GM23338 (cell line): ENCODE data around the gene ZACN. TPM values are rescaled to one million over a fixed set of nuclear protein-coding genes. Genes with fewer than 3 reads are reported as not detected.

Experiments
- ATAC-seq: fragments of 200-7000 bp; cut with Tn5 transposase; 3 replicates; pipeline ENCODE4 v1.9.1; 2020
- DNase-seq: peaks from one replicate; pipeline ENCODE4 v3.0.0-alpha.2; 2015; ENCODE audit warnings: low spot score
- H2AFZ ChIP-seq: fragments of 200-600 bp; sonication (generic); 2 replicates; pipeline ENCODE4 v1.8.0; 2016; ENCODE audit warnings: antibody characterized with exemption, mild to moderate bottlenecking, moderate library complexity
- H3F3A ChIP-seq: fragments of 200-600 bp; sonication (generic); replicated peaks from 2 replicates; pipeline ENCODE4 v1.8.0; 2017; ENCODE audit warnings: antibody characterized with exemption, mixed run types, low read depth
- H3K27ac ChIP-seq: fragments of 200-600 bp; sonication (generic); 2 replicates; pipeline ENCODE4 v1.6.1; 2016; ENCODE audit warnings: low read depth
- H3K27me3 ChIP-seq: fragments of 200-600 bp; sonication (generic); 2 replicates; pipeline ENCODE4 v1.8.0; 2016; ENCODE audit warnings: mild to moderate bottlenecking, mixed run types, moderate library complexity; ENCODE audit not compliant: insufficient read depth
- H3K36me3 ChIP-seq: fragments of 200-600 bp; sonication (generic); 2 replicates; pipeline ENCODE4 v1.8.0; 2016; ENCODE audit warnings: mild to moderate bottlenecking; ENCODE audit not compliant: insufficient read depth
- H3K4me1 ChIP-seq: fragments of 200-600 bp; sonication (generic); 2 replicates; pipeline ENCODE4 v1.8.0; 2016; ENCODE audit warnings: mild to moderate bottlenecking, moderate library complexity; ENCODE audit not compliant: insufficient read depth
- H3K4me2 ChIP-seq: fragments of 200-600 bp; sonication (generic); 2 replicates; pipeline ENCODE4 v1.7.1; 2017; ENCODE audit warnings: mixed run types
- H3K4me3 ChIP-seq: fragments of 200-600 bp; sonication (generic); 2 replicates; pipeline ENCODE4 v1.6.1; 2016; ENCODE audit warnings: mixed run types
- H3K79me2 ChIP-seq: fragments of 200-600 bp; sonication (generic); replicated peaks from 2 replicates; pipeline ENCODE4 v1.8.0; 2017; ENCODE audit warnings: mild to moderate bottlenecking; ENCODE audit not compliant: insufficient read depth
- H3K9me2 ChIP-seq: fragments of 200-600 bp; sonication (generic); 2 replicates; pipeline ENCODE4 v1.8.0; 2017; ENCODE audit not compliant: insufficient read depth
- H4K20me1 ChIP-seq: fragments of 200-600 bp; sonication (generic); replicated peaks from 2 replicates; pipeline ENCODE4 v1.8.0; 2017; ENCODE audit warnings: mild to moderate bottlenecking; ENCODE audit not compliant: insufficient read depth
- H3K27ac Mint-ChIP-seq: 2 replicates; pipeline ENCODE4 v1.8.0; 2020; ENCODE audit warnings: inconsistent platforms, mild to moderate bottlenecking, moderate library complexity, mixed read lengths
- H3K27me3 Mint-ChIP-seq: 3 replicates; pipeline ENCODE4 v1.8.0; 2022; ENCODE audit warnings: low read depth, mild to moderate bottlenecking, moderate library complexity, mixed read lengths, inconsistent platforms; ENCODE audit not compliant: insufficient read depth, poor library complexity
- H3K36me3 Mint-ChIP-seq: 3 replicates; pipeline ENCODE4 v1.8.0; 2021; ENCODE audit warnings: low read depth, mild to moderate bottlenecking, inconsistent platforms, moderate library complexity, mixed read lengths
- H3K4me1 Mint-ChIP-seq: 3 replicates; pipeline ENCODE4 v1.8.0; 2020; ENCODE audit warnings: mild to moderate bottlenecking, inconsistent platforms, mixed read lengths
- H3K4me3 Mint-ChIP-seq: 3 replicates; pipeline ENCODE4 v1.8.0; 2021; ENCODE audit warnings: moderate library complexity, mild to moderate bottlenecking, inconsistent platforms, mixed read lengths
- H3K9me3 Mint-ChIP-seq: 3 replicates; pipeline ENCODE4 v1.8.0; 2020; ENCODE audit warnings: moderate library complexity, mild to moderate bottlenecking, inconsistent platforms, mixed read lengths
- CREB1 ChIP-seq: fragments of 250-450 bp; sonication (Bioruptor Pico); IDR thresholded peaks from 2 replicates; pipeline ENCODE4 v1.5.0; 2020; ENCODE audit warnings: low read depth, mild to moderate bottlenecking, moderate library complexity
- EZH2phosphoT487 ChIP-seq: fragments of 200-600 bp; sonication (generic); IDR thresholded peaks from one replicate; pipeline ENCODE4 v1.8.1; 2018; ENCODE audit warnings: antibody characterized with exemption; ENCODE audit not compliant: unreplicated experiment
- POLR2AphosphoS5 ChIP-seq: IDR thresholded peaks from 2 replicates; pipeline ENCODE4 v1.6.1; 2016; ENCODE audit warnings: antibody characterized with exemption, low read depth
- STAT1 ChIP-seq: IDR thresholded peaks from one replicate; pipeline ENCODE4 v1.6.1; 2016; ENCODE audit warnings: antibody characterized with exemption; ENCODE audit not compliant: unreplicated experiment
- ZNF114 ChIP-seq: fragments of 250-450 bp; sonication (Bioruptor Pico); IDR thresholded peaks from 2 replicates; pipeline ENCODE4 v1.5.0; 2020; ENCODE audit warnings: mild to moderate bottlenecking, moderate library complexity
- polyA plus RNA-seq: library from polyadenylated mRNA; unstranded; fragments of >200 nt; fragmentation: Nextera tagmentation; extraction: Ambion mirVana; gene quantifications from 2 replicates; pipeline ENCODE4 v1.2.1, GENCODE V29; 2016
- total RNA-seq: library from RNA; depleted of rRNA; stranded (reverse); fragments of >200 nt; shearing (Covaris generic); gene quantifications from 2 replicates; pipeline ENCODE4 v1.2.3, GENCODE V29; 2014
- TF ChIP-seq, protein P1 (sequence below): fragments of 250-450 bp; sonication (Bioruptor Pico); IDR thresholded peaks from 2 replicates; pipeline ENCODE4 v1.5.0; 2020; ENCODE audit warnings: mild to moderate bottlenecking, moderate library complexity
- TF ChIP-seq, protein P2 (sequence below): IDR thresholded peaks from one replicate; pipeline ENCODE4 v1.6.1; 2018; ENCODE audit warnings: antibody characterized with exemption; ENCODE audit not compliant: unreplicated experiment
- TF ChIP-seq, protein P3 (sequence below), 2 experiments: fragments of 200-600 bp in 1 of 2; sonication (generic) in 1 of 2; conservative IDR thresholded peaks; 2 replicates each; pipeline versions ENCODE4 v1.5.1 to v1.6.1; 2016 to 2017; ENCODE audit warnings: antibody characterized with exemption in 2 of 2, low read depth in 2 of 2, mild to moderate bottlenecking in 2 of 2, moderate library complexity in 1 of 2

ZACN gene
- total and polyA plus RNA-seq, 2 experiments from 2014 or later: 0.47 TPM; not detected in 1

DNA sequence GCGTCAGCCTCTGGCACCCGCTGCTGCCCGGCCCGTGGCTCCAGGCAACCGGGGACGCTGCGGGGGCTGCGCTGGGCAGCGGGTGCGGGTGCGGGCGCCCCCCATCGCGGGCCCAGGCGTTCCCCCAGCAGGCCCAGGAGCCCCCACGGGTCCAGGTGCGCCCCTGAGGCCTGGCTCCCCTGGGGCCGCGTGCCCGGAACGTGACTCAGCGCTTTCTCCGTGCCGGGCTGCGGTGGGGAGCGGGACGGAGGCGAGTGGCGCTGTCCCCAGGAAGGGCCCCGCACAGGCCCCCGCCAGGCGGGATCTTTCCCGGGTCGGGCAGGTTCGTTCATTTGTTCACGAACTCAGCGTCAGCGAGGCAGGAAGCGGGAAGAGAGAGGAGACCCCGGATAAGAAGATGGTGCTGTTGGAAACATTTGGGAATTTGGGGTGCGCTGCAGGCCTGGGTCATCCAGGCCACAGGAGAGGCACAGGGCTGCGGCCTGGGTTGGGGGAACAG, 43.0 kb downstream of the ZACN start (continued):
- TF ChIP-seq, protein P1, sequence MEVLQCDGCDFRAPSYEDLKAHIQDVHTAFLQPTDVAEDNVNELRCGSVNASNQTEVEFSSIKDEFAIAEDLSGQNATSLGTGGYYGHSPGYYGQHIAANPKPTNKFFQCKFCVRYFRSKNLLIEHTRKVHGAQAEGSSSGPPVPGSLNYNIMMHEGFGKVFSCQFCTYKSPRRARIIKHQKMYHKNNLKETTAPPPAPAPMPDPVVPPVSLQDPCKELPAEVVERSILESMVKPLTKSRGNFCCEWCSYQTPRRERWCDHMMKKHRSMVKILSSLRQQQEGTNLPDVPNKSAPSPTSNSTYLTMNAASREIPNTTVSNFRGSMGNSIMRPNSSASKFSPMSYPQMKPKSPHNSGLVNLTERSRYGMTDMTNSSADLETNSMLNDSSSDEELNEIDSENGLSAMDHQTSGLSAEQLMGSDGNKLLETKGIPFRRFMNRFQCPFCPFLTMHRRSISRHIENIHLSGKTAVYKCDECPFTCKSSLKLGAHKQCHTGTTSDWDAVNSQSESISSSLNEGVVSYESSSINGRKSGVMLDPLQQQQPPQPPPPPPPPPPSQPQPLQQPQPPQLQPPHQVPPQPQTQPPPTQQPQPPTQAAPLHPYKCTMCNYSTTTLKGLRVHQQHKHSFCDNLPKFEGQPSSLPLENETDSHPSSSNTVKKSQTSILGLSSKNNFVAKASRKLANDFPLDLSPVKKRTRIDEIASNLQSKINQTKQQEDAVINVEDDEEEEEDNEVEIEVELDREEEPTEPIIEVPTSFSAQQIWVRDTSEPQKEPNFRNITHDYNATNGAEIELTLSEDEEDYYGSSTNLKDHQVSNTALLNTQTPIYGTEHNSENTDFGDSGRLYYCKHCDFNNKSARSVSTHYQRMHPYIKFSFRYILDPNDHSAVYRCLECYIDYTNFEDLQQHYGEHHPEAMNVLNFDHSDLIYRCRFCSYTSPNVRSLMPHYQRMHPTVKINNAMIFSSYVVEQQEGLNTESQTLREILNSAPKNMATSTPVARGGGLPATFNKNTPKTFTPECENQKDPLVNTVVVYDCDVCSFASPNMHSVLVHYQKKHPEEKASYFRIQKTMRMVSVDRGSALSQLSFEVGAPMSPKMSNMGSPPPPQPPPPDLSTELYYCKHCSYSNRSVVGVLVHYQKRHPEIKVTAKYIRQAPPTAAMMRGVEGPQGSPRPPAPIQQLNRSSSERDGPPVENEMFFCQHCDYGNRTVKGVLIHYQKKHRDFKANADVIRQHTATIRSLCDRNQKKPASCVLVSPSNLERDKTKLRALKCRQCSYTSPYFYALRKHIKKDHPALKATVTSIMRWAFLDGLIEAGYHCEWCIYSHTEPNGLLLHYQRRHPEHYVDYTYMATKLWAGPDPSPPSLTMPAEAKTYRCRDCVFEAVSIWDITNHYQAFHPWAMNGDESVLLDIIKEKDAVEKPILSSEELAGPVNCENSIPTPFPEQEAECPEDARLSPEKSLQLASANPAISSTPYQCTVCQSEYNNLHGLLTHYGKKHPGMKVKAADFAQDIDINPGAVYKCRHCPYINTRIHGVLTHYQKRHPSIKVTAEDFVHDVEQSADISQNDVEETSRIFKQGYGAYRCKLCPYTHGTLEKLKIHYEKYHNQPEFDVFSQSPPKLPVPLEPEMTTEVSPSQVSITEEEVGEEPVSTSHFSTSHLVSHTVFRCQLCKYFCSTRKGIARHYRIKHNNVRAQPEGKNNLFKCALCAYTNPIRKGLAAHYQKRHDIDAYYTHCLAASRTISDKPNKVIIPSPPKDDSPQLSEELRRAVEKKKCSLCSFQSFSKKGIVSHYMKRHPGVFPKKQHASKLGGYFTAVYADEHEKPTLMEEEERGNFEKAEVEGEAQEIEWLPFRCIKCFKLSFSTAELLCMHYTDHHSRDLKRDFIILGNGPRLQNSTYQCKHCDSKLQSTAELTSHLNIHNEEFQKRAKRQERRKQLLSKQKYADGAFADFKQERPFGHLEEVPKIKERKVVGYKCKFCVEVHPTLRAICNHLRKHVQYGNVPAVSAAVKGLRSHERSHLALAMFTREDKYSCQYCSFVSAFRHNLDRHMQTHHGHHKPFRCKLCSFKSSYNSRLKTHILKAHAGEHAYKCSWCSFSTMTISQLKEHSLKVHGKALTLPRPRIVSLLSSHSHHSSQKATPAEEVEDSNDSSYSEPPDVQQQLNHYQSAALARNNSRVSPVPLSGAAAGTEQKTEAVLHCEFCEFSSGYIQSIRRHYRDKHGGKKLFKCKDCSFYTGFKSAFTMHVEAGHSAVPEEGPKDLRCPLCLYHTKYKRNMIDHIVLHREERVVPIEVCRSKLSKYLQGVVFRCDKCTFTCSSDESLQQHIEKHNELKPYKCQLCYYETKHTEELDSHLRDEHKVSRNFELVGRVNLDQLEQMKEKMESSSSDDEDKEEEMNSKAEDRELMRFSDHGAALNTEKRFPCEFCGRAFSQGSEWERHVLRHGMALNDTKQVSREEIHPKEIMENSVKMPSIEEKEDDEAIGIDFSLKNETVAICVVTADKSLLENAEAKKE (CRISPR knock-in tag): no peak

DNA sequence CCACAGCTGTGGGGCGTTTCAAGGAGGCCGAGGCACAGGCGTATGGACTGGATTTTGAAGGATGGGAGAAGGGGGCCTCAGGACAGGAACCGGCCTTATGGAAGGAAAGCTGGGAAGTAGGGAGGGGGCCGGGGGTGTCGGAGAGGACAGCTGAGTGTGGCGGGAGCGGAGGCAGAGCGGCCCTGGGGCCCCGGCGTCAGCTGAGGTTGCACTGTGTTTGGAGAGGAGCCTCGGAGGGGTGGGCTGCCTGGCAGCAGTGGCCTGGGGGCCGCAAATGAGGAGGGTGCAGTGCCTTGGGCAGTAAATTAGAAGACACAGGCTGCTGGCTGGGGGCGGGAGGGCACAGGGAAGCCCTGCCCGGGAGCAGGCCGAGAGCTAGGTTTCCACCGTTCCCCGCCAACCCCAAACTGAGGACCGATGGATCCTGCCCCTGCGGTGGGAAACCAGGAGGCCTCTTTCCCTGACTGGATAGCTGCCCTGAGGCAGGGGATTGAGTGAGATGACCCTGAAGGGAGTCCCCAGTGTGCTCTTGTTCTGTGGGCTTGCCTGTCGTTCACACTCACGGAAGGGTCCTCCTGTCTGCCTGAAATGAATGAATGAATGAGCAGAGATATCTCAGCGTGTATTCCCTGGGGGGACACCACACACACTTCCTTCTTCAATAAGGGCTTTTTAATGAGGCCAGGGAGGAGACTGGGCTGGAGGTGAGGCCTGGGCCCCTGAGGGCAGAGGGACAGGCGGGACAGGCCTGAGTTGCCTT, 43.6 kb downstream of the ZACN start:
- Histone ChIP-seq H4K20me1 (no peaks in the 10 kb centered on the region), H2AFZ (peak overlapping the region; percentile 63), H3F3A (peaks cover 19% of the 10 kb centered on the region), H3K4me3 (peak overlapping the region; percentile 53), H3K9me2 (no peaks in the 10 kb centered on the region), H3K36me3 (no peaks in the 10 kb centered on the region), H3K27me3 (0 out of 2 replicates have a peak, but pooled peaks cover 4% of the 10 kb centered on the region), H3K4me1 (peaks cover 29% of the 10 kb centered on the region; the same call in 1 of the 2 replicates), H3K79me2 (no peaks in the 10 kb centered on the region), H3K27ac (no peak overlapping the region), H3K4me2 (peak overlapping the region; percentile 78)
- ATAC-seq (peak; percentile 1), DNase-seq (no peak)
- H3K36me3 Mint-ChIP-seq: no peaks in the 10 kb centered on the region
- TF ChIP-seq EZH2phosphoT487 (no peak), CREB1 (CRISPR knock-in tag) (no peak), POLR2AphosphoS5 (no peak), ZNF114 (CRISPR knock-in tag) (no peak), STAT1 (no peak)
- TF ChIP-seq, protein P2, sequence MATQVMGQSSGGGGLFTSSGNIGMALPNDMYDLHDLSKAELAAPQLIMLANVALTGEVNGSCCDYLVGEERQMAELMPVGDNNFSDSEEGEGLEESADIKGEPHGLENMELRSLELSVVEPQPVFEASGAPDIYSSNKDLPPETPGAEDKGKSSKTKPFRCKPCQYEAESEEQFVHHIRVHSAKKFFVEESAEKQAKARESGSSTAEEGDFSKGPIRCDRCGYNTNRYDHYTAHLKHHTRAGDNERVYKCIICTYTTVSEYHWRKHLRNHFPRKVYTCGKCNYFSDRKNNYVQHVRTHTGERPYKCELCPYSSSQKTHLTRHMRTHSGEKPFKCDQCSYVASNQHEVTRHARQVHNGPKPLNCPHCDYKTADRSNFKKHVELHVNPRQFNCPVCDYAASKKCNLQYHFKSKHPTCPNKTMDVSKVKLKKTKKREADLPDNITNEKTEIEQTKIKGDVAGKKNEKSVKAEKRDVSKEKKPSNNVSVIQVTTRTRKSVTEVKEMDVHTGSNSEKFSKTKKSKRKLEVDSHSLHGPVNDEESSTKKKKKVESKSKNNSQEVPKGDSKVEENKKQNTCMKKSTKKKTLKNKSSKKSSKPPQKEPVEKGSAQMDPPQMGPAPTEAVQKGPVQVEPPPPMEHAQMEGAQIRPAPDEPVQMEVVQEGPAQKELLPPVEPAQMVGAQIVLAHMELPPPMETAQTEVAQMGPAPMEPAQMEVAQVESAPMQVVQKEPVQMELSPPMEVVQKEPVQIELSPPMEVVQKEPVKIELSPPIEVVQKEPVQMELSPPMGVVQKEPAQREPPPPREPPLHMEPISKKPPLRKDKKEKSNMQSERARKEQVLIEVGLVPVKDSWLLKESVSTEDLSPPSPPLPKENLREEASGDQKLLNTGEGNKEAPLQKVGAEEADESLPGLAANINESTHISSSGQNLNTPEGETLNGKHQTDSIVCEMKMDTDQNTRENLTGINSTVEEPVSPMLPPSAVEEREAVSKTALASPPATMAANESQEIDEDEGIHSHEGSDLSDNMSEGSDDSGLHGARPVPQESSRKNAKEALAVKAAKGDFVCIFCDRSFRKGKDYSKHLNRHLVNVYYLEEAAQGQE: no peak
- TF ChIP-seq, protein P3, sequence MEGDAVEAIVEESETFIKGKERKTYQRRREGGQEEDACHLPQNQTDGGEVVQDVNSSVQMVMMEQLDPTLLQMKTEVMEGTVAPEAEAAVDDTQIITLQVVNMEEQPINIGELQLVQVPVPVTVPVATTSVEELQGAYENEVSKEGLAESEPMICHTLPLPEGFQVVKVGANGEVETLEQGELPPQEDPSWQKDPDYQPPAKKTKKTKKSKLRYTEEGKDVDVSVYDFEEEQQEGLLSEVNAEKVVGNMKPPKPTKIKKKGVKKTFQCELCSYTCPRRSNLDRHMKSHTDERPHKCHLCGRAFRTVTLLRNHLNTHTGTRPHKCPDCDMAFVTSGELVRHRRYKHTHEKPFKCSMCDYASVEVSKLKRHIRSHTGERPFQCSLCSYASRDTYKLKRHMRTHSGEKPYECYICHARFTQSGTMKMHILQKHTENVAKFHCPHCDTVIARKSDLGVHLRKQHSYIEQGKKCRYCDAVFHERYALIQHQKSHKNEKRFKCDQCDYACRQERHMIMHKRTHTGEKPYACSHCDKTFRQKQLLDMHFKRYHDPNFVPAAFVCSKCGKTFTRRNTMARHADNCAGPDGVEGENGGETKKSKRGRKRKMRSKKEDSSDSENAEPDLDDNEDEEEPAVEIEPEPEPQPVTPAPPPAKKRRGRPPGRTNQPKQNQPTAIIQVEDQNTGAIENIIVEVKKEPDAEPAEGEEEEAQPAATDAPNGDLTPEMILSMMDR (conservative IDR thresholded peaks at IDR 0.05; ENCODE audit: low read depth in 2 of 2): no peak
- H3K27ac Mint-ChIP-seq: peak overlapping the region; percentile 81
- H3K9me3 Mint-ChIP-seq: no peaks in the 10 kb centered on the region; the same call in 2 of the 3 replicates
- H3K4me1 Mint-ChIP-seq: peaks cover 34% of the 10 kb centered on the region
- peaks cover 23% of the 10 kb centered on the region for H3K27me3 Mint-ChIP-seq
- H3K4me3 Mint-ChIP-seq: peak overlapping the region; percentile 44; the same call in 2 of the 3 replicates
